ENCODE results near the gene MDGA2. TPM values are rescaled to one million over a fixed set of nuclear protein-coding genes. Genes with fewer than 3 reads are reported as not detected.

The MDGA2 gene
- total RNA-seq, 6 experiments from 2014 or later = 0.17 to 0.53 (median 0.27) TPM; not detected in 3

DNA sequence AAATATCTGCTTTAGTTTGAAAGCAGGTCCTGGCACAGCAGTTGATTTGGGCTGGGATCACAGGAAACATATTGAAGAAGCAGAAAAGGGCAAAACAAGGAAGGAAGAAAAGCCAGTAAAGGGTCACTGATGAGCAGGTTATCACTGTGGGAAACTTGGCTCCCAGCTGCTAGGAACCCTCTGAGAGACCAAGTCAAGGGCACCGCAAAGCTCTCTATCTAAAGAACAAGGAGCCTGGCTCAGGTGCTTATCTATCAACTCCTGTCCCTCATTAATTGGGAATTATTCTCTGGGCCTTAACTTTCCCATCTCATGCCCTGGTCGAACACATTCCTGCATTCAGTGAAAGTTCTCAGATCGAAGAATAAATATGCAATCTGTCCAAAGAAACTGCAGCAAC, 572.9 kb downstream of the MDGA2 start:
- no peaks in the 10 kb centered on the region for H3K36me3 ChIP-seq
- H3K4me3 ChIP-seq = no peak overlapping the region
- no peak overlapping the region for H3K27ac ChIP-seq
- no peaks in the 10 kb centered on the region for H3K27me3 ChIP-seq
- DNase-seq = no peak
- no peak for TF ChIP-seq POLR2A (IDR thresholded peaks at IDR 0.05)
- TF ChIP-seq, protein P1, sequence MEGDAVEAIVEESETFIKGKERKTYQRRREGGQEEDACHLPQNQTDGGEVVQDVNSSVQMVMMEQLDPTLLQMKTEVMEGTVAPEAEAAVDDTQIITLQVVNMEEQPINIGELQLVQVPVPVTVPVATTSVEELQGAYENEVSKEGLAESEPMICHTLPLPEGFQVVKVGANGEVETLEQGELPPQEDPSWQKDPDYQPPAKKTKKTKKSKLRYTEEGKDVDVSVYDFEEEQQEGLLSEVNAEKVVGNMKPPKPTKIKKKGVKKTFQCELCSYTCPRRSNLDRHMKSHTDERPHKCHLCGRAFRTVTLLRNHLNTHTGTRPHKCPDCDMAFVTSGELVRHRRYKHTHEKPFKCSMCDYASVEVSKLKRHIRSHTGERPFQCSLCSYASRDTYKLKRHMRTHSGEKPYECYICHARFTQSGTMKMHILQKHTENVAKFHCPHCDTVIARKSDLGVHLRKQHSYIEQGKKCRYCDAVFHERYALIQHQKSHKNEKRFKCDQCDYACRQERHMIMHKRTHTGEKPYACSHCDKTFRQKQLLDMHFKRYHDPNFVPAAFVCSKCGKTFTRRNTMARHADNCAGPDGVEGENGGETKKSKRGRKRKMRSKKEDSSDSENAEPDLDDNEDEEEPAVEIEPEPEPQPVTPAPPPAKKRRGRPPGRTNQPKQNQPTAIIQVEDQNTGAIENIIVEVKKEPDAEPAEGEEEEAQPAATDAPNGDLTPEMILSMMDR (IDR thresholded peaks at IDR 0.05) = no peak
- no peaks in the 10 kb centered on the region for H3K4me1 ChIP-seq
- WGBS (ENCODE audit: insufficient coverage, low coverage, low lambda C conversion rate, missing lambda C conversion rate) = 12% methylated on average over 3 of the region's 3 CpGs
- no peak for ATAC-seq
- H3K9me3 ChIP-seq = no peaks in the 10 kb centered on the region
- intact Hi-C loops (cut with DNase I) = no loop called here

DNA sequence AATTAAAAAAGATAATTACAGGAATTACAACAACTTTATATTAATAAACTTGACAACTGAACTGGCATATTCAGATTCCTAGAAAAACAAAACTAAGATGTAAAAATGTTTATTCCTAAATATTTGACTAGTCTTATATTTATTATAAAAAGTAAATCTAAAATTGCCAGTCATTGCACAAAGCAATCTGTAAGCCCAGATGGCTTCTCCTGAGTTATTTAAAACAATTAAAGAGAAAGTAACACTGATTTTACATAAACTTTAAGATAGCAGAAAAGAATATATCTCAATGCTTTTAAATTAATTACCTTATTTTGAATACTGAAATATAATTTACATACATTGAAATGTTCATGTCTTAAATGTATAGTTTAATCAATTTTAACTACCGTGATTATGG, 589.7 kb downstream of the MDGA2 start:
- DNase-seq = no peak
- ATAC-seq = no peak
- Histone ChIP-seq H3K4me1 (no peaks in the 10 kb centered on the region), H3K4me3 (no peak overlapping the region), H3K36me3 (no peaks in the 10 kb centered on the region), H3K9me3 (no peaks in the 10 kb centered on the region), H3K27me3 (no peaks in the 10 kb centered on the region), H3K27ac (no peak overlapping the region)
- intact Hi-C loops (cut with DNase I) = no loop called here
- 71% methylated on average over 1 of the region's 1 CpG for WGBS (ENCODE audit: insufficient coverage, low coverage, low lambda C conversion rate, missing lambda C conversion rate)
- no peak for TF ChIP-seq POLR2A (IDR thresholded peaks at IDR 0.05)
- TF ChIP-seq, protein P1 (IDR thresholded peaks at IDR 0.05) = no peak

DNA sequence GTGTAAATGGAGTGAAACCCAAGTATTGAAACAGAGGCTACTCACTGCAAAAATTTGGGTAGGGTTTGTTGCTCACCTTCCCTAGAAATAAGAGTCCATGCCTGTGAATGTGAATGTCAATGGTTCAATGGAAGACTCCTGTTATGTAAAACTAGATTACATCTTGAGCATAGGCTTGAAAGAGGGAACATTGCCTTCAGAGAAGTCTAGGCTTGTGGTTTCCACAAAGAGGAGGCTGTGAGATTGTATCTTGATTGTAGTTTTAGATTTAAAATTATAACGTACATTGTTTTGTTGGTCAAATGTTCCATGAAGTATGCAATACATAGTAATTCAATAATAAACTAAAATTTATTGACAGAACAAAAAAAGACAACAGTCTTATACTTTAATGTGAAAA, 610.1 kb downstream of the MDGA2 start:
- Histone ChIP-seq H3K4me3 (no peak overlapping the region), H3K4me1 (no peaks in the 10 kb centered on the region), H3K9me3 (no peaks in the 10 kb centered on the region), H3K36me3 (no peaks in the 10 kb centered on the region), H3K27ac (no peak overlapping the region), H3K27me3 (no peaks in the 10 kb centered on the region)
- DNase-seq (no peak), ATAC-seq (no peak)
- WGBS (ENCODE audit: insufficient coverage, low coverage, low lambda C conversion rate, missing lambda C conversion rate) = 36% methylated on average over 1 of the region's 1 CpG
- no peak for TF ChIP-seq POLR2A (IDR thresholded peaks at IDR 0.05)
- TF ChIP-seq, protein P1 (IDR thresholded peaks at IDR 0.05) = no peak
- intact Hi-C loops (cut with DNase I) = no loop called here

DNA sequence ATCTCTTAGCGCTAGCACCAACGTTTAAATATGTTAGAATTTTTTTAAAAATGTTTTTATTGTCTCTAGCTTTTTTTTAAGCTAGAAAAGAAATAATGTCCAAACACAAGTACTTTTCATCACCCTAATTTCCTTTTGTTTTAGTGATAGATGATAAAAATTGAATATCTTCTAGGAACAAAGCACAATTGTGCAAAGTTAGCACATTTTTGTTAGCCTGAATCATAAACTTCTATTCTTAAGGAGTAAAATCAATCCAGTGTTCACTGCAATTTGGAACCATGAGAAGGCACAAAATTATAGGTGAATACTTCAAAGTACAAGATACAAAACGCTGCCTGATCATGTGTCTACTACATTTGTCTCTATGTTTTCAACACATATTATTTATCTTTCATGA, 615.4 kb downstream of the MDGA2 start:
- 35% methylated on average over 3 of the region's 3 CpGs for WGBS (ENCODE audit: insufficient coverage, low coverage, low lambda C conversion rate, missing lambda C conversion rate)
- H3K4me1 ChIP-seq = no peaks in the 10 kb centered on the region
- H3K4me3 ChIP-seq = no peak overlapping the region
- ATAC-seq (no peak), DNase-seq (no peak)
- TF ChIP-seq, protein P1 (IDR thresholded peaks at IDR 0.05) = no peak
- no peak for TF ChIP-seq POLR2A (IDR thresholded peaks at IDR 0.05)
- no peaks in the 10 kb centered on the region for H3K27me3 ChIP-seq
- no peaks in the 10 kb centered on the region for H3K9me3 ChIP-seq
- no peak overlapping the region for H3K27ac ChIP-seq
- intact Hi-C loops (cut with DNase I) = no loop called here
- H3K36me3 ChIP-seq = no peaks in the 10 kb centered on the region

DNA sequence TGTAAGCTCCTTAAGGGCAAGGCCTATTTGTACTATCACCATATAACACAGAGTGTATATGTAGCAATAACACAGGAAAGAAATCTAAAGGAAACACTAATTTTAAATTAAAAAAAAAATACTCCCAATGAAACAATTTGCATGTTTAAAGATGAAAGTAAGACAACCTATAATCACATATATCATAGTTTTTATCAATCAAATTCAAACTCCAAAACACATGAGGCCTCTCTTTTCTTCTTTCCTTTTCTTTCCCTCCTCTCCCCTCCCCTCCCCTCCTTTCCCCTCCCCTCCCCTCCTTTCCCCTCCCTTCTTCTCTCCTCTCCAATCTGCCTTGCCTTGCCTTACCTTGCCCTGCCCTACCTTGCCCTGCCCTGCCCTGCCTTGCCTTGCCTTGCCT, 618.0 kb downstream of the MDGA2 start:
- Histone ChIP-seq H3K4me3 (no peak overlapping the region), H3K27ac (no peak overlapping the region), H3K9me3 (no peaks in the 10 kb centered on the region), H3K36me3 (no peaks in the 10 kb centered on the region), H3K4me1 (no peaks in the 10 kb centered on the region), H3K27me3 (no peaks in the 10 kb centered on the region)
- DNase-seq = no peak
- intact Hi-C loops (cut with DNase I) = no loop called here
- TF ChIP-seq, protein P1 (IDR thresholded peaks at IDR 0.05) = no peak
- TF ChIP-seq POLR2A (IDR thresholded peaks at IDR 0.05) = no peak
- ATAC-seq = no peak

All from right lobe of liver (tissue), 6 donors.